KMS-11 (cell line): Measurements from ENCODE around the gene TMEM184A.

Experiments
- H2AFZ ChIP-seq: fragments of 200-600 bp; sonication (generic); 2 replicates; pipeline ENCODE4 v1.6.1; 2016; ENCODE audit warnings: antibody characterized with exemption, mixed run types, low read depth
- H3K27ac ChIP-seq: fragments of 200-600 bp; sonication (generic); 2 replicates; pipeline ENCODE4 v1.6.1; 2016; ENCODE audit warnings: mild to moderate bottlenecking, mixed run types
- H3K27me3 ChIP-seq: fragments of 200-600 bp; sonication (generic); 2 replicates; pipeline ENCODE4 v1.6.1; 2017; ENCODE audit warnings: mild to moderate bottlenecking, low read depth, mixed run types, moderate library complexity; ENCODE audit not compliant: insufficient read depth
- H3K36me3 ChIP-seq: fragments of 200-600 bp; sonication (generic); 2 replicates; pipeline ENCODE4 v1.6.1; 2017; ENCODE audit warnings: mild to moderate bottlenecking, mixed run types; ENCODE audit not compliant: insufficient read depth
- H3K4me1 ChIP-seq: fragments of 200-600 bp; sonication (generic); 2 replicates; pipeline ENCODE4 v1.6.1; 2016; ENCODE audit warnings: mild to moderate bottlenecking, low read depth, mixed run types; ENCODE audit not compliant: poor library complexity, severe bottlenecking
- H3K4me2 ChIP-seq: fragments of 200-600 bp; sonication (generic); 2 replicates; pipeline ENCODE4 v1.7.0; 2016; ENCODE audit warnings: mild to moderate bottlenecking, mixed run types
- H3K4me3 ChIP-seq: fragments of 200-600 bp; sonication (generic); IDR thresholded peaks from 2 replicates; pipeline ENCODE4 v1.6.1; 2017; ENCODE audit warnings: low read depth, low read length, mixed read lengths; ENCODE audit not compliant: insufficient read depth
- H3K79me2 ChIP-seq: fragments of 200-600 bp; sonication (generic); 2 replicates; pipeline ENCODE4 v1.6.1; 2016; ENCODE audit warnings: low read depth, mixed run types; ENCODE audit not compliant: insufficient read depth
- H3K9ac ChIP-seq: fragments of 200-600 bp; sonication (generic); 2 replicates; pipeline ENCODE4 v1.6.1; 2016; ENCODE audit warnings: mild to moderate bottlenecking, mixed run types
- H4K20me1 ChIP-seq: fragments of 200-600 bp; sonication (generic); 2 replicates; pipeline ENCODE4 v1.6.1; 2016; ENCODE audit warnings: mild to moderate bottlenecking, mixed run types; ENCODE audit not compliant: insufficient read depth
- CTCF ChIP-seq: fragments of 200-600 bp; sonication (generic); conservative IDR thresholded peaks from 2 replicates; pipeline ENCODE4 v1.6.1; 2017; ENCODE audit warnings: low read depth, mild to moderate bottlenecking, antibody characterized with exemption, low read length, moderate library complexity, mixed read lengths

The TMEM184A gene

DNA sequence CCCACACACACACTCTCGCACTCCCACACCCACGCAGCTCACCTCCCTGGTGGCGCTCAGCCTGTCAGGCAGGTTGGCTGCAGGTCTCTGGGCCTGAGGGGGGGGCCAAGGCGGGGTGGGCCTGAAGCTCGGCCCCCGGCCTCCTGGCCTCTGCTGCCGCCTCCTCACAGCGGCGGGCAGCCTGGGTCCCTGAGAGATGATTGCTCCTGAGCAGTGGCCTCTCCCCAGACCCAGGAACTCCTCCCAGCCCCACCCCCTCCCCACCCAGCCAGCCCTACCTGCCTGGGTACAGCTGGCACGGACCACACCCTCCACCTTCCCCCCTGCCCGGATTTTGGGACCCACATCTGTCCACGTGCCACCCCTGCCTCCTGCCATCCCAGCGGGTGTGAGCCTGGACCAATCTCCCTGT lies 4.6 kb upstream of the TMEM184A start:
- peaks cover 8% of the 10 kb centered on the region for H3K4me1 ChIP-seq
- no peak for TF ChIP-seq CTCF
- no peak overlapping the region for H3K9ac ChIP-seq
- H4K20me1 ChIP-seq: no peaks in the 10 kb centered on the region
- no peaks in the 10 kb centered on the region for H3K36me3 ChIP-seq
- no peak overlapping the region for H2AFZ ChIP-seq
- no peak overlapping the region for H3K4me3 ChIP-seq
- H3K4me2 ChIP-seq: no peak overlapping the region
- H3K27me3 ChIP-seq: peaks cover 26% of the 10 kb centered on the region; the same call in 1 of the 2 replicates
- no peaks in the 10 kb centered on the region for H3K79me2 ChIP-seq
- H3K27ac ChIP-seq: no peak overlapping the region

DNA sequence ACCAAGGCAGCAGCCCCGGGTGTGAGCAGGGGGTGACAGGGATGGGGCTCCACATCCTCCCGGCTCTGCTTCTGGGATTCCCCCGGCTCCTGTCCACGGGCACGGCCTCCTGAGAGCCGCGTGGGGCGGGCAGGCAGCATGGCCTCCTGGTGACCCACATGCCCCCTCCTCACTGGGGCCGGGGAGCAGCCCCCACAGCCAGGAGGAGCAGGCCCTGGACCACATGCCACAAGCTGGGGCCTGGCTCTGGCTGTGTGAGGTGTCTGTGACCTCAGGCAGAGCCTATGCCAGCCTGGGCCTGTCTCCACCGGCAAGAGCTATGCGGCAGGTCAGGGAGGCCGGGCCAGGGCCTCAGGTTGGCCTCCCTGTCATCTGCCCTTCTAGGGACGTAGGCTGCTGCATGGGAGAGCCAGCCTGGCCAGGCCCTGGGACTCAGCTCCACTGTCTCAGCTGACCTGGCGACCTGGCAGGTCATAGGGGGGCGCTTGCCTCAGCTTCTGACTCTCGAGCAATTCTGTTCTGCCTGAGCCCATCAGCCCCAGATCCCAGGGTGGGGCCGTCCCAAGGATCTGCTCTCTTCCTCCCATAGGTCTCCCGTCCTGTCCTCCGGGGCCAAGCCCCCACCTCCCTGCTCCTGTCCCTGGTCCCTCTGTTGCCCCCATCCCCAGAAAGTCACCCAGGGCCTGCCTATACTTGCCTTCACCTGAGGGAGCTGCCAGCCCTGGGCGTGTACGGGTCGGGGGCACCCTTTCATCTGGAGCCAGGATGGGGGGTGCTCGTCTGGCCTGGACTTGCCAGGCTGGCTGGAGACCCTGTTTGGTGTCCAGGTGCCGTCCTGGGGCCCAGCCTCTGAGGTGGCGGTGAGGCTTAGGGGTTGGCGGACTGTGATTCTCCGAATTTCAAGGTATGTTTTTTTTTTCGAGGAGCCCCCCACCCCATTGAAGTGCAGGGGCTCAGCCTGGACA lies 3.9 kb upstream of the TMEM184A start:
- Histone ChIP-seq H3K4me3 (no peak overlapping the region), H3K36me3 (no peaks in the 10 kb centered on the region), H3K4me1 (peaks cover 8% of the 10 kb centered on the region), H3K27me3 (peaks cover 27% of the 10 kb centered on the region; the same call in 1 of the 2 replicates), H3K9ac (no peak overlapping the region), H3K27ac (no peak overlapping the region), H3K4me2 (no peak overlapping the region), H4K20me1 (no peaks in the 10 kb centered on the region), H3K79me2 (no peaks in the 10 kb centered on the region), H2AFZ (no peak overlapping the region)
- TF ChIP-seq CTCF: no peak

GRCh38 chr7:1558841-1559625 lies 3.0 kb upstream of the TMEM184A start:
- Histone ChIP-seq H3K79me2 (no peaks in the 10 kb centered on the region), H3K4me2 (no peak overlapping the region), H4K20me1 (no peaks in the 10 kb centered on the region), H3K27ac (no peak overlapping the region), H3K4me3 (no peak overlapping the region), H3K36me3 (no peaks in the 10 kb centered on the region), H2AFZ (no peak overlapping the region), H3K9ac (no peak overlapping the region), H3K27me3 (peaks cover 30% of the 10 kb centered on the region; the same call in 1 of the 2 replicates), H3K4me1 (peaks cover 8% of the 10 kb centered on the region)
- no peak for TF ChIP-seq CTCF

DNA sequence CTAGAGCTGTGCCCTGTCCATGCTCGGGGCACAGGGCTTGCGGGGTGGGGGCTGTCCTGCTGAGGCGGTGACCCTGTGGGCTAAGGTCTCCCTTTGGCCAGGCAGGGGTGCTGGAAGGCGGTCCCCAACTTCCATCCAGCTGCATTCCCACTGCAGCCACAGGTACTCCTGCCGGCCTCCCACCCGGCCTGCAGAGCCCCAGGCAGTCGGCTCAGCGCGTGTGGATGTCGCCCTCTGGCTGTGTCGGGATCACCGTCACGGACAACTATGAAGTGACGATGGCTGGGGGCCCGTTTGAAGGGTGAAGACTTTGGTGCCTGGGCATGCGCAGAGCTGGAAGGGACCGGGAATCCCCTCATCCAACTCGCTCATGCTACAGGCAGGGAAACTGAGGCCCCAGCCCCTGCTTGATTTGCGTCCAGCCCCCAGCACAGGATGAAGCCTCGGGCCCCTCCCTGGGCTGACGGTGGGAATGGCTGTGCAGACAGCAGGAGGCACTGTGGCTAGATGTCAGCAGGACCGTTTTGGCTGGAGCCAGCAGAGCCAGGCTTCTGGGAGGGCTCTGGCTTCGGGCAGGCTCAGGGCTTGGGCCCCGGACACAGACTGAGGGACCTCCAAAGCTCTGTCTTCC lies 2.3 kb upstream of the TMEM184A start:
- Histone ChIP-seq H3K27me3 (peaks cover 30% of the 10 kb centered on the region; the same call in 1 of the 2 replicates), H3K9ac (no peak overlapping the region), H3K27ac (no peak overlapping the region), H3K4me3 (no peak overlapping the region), H2AFZ (no peak overlapping the region), H3K36me3 (no peaks in the 10 kb centered on the region), H3K4me2 (no peak overlapping the region), H3K4me1 (peaks cover 8% of the 10 kb centered on the region), H3K79me2 (no peaks in the 10 kb centered on the region), H4K20me1 (no peaks in the 10 kb centered on the region)
- no peak for TF ChIP-seq CTCF
